Prostate gland (tissue), 2 donors: ENCODE measurements around the gene CABLES2. TPM values are rescaled to one million over a fixed set of nuclear protein-coding genes. Genes with fewer than 3 reads are reported as not detected.
A peak's percentile ranks its signal among the peaks of the same experiment; 100 is the strongest.

ENCODE experiments used
- DNase-seq: peaks from one replicate; pipeline ENCODE4 v3.0.0-alpha.2; 2019; ENCODE audit warnings: low spot score
- H3K27ac ChIP-seq, 2 donors: fragments of 200-600 bp; sonication (generic); 2 replicates each; pipeline ENCODE4 v1.5.1; 2017 to 2019
- H3K27me3 ChIP-seq: fragments of 200-600 bp; sonication (generic); replicated peaks from 2 replicates; pipeline ENCODE4 v1.5.1; 2019; ENCODE audit not compliant: insufficient read depth
- H3K36me3 ChIP-seq, 2 donors: fragments of 200-600 bp; sonication (generic); 1 replicate in 1 of 2; 2 replicates in 1 of 2; pipeline versions ENCODE4 v1.5.1 to v1.8.1; 2017 to 2019
- H3K4me1 ChIP-seq: fragments of 200-600 bp; sonication (generic); replicated peaks from 2 replicates; pipeline ENCODE4 v1.5.1; 2019
- H3K4me3 ChIP-seq, 2 donors: fragments of 200-600 bp; sonication (generic); 2 replicates each; pipeline ENCODE4 v1.5.1; 2017 to 2019
- H3K9me3 ChIP-seq: fragments of 200-600 bp; sonication (generic); 2 replicates; pipeline ENCODE4 v1.5.1; 2017
- CTCF ChIP-seq, 4 experiments: fragments of 200-600 bp in 2 of 4; fragments of 450-650 bp in 2 of 4; sonication (generic) in 2 of 4; IDR thresholded peaks; 1 replicate in 3 of 4; 2 replicates in 1 of 4; pipeline ENCODE4 v1.5.1; 2016 to 2019; ENCODE audit warnings: antibody characterized with exemption in 4 of 4, mild to moderate bottlenecking in 2 of 4, moderate library complexity in 2 of 4
- POLR2A ChIP-seq: fragments of 450-650 bp; IDR thresholded peaks from one replicate; pipeline ENCODE4 v1.6.1; 2016; ENCODE audit warnings: antibody characterized with exemption, mild to moderate bottlenecking
- POLR2AphosphoS5 ChIP-seq: sonication (generic); formaldehyde crosslinking; IDR thresholded peaks from one replicate; pipeline ENCODE4 v1.6.1; 2017; ENCODE audit warnings: antibody characterized with exemption
- WGBS: methylation state at CpG from one replicate; pipeline ENCODE4 v1.1.5; 2018; 5-methylcytosine and 5-hydroxymethylcytosine counted together
- intact Hi-C: fragments of 100-400 bp; cut with DNase I; formaldehyde crosslinking; loops from one replicate; pipeline ENCODE4 v1.14.2; 2022
- total RNA-seq, 2 donors: library from RNA; depleted of rRNA; stranded (reverse); fragments of >200 nt; gene quantifications; one replicate each; pipeline ENCODE4 v1.1.0, GENCODE V29; 2016

CABLES2 gene
- total RNA-seq, 2 donors from 2014 or later = 4.1 to 31.3 TPM

- Histone ChIP-seq H3K27ac (peak overlapping the region; percentile 54 to 60), H3K4me3 (no peak overlapping the region), H3K9me3 (no peaks in the 10 kb centered on the region), H3K4me1 (peaks cover 34% of the 10 kb centered on the region), H3K27me3 (no peaks in the 10 kb centered on the region), H3K36me3 (no peaks in the 10 kb centered on the region)
- intact Hi-C loops = no loop called here
- 83% methylated on average over 29 of the region's 29 CpGs for WGBS
- no peak for DNase-seq
- no peak for TF ChIP-seq POLR2AphosphoS5
- TF ChIP-seq CTCF (IDR thresholded peaks at IDR 0.05) = no peak
- TF ChIP-seq POLR2A = no peak
These were observed 34.8 kb downstream of the CABLES2 start for GRCh38 chr20:62372042-62372993.

- no peaks in the 10 kb centered on the region for H3K36me3 ChIP-seq
- H3K9me3 ChIP-seq = no peaks in the 10 kb centered on the region
- intact Hi-C loops = no loop called here
- WGBS = 96% methylated on average over 8 of the region's 8 CpGs
- no peak for TF ChIP-seq CTCF (IDR thresholded peaks at IDR 0.05)
- no peak for TF ChIP-seq POLR2A
- TF ChIP-seq POLR2AphosphoS5 = no peak
- no peaks in the 10 kb centered on the region for H3K27me3 ChIP-seq
- DNase-seq = no peak
- no peak overlapping the region for H3K4me3 ChIP-seq
- H3K4me1 ChIP-seq = peaks cover 34% of the 10 kb centered on the region
- H3K27ac ChIP-seq = peak overlapping the region; percentile 54 to 60
These were observed 35.5 kb downstream of the CABLES2 start for GRCh38 chr20:62371588-62372041.

- 64% methylated on average over 17 of the region's 18 CpGs for WGBS
- Histone ChIP-seq H3K27ac (peak overlapping the region; percentile 39 to 63), H3K27me3 (no peaks in the 10 kb centered on the region), H3K36me3 (no peaks in the 10 kb centered on the region), H3K9me3 (no peaks in the 10 kb centered on the region), H3K4me3 (no peak overlapping the region), H3K4me1 (peaks cover 31% of the 10 kb centered on the region)
- no peak for DNase-seq
- TF ChIP-seq POLR2A = no peak
- intact Hi-C loops = no loop called here
These were observed 36.1 kb downstream of the CABLES2 start for GRCh38 chr20:62370807-62371587.

GRCh38 chr20:62370115-62370806 is 36.8 kb downstream of the CABLES2 start:
- TF ChIP-seq POLR2AphosphoS5 (no peak), CTCF (IDR thresholded peaks at IDR 0.05) (no peak), POLR2A (no peak)
- DNase-seq = no peak
- H3K36me3 ChIP-seq = no peaks in the 10 kb centered on the region
- 64% methylated on average over 19 of the region's 19 CpGs for WGBS
- peaks cover 36% of the 10 kb centered on the region for H3K4me1 ChIP-seq
- H3K9me3 ChIP-seq = no peaks in the 10 kb centered on the region
- no peaks in the 10 kb centered on the region for H3K27me3 ChIP-seq
- no peak overlapping the region for H3K4me3 ChIP-seq
- H3K27ac ChIP-seq = peak overlapping the region; percentile 63 to 91
- intact Hi-C loops = no loop called here

GRCh38 chr20:62369815-62370114 is 37.3 kb downstream of the CABLES2 start:
- no peak for DNase-seq
- no peak overlapping the region for H3K4me3 ChIP-seq
- H3K36me3 ChIP-seq = no peaks in the 10 kb centered on the region
- no peaks in the 10 kb centered on the region for H3K9me3 ChIP-seq
- no peaks in the 10 kb centered on the region for H3K27me3 ChIP-seq
- intact Hi-C loops = no loop called here
- WGBS = 61% methylated on average over 4 of the region's 4 CpGs
- H3K27ac ChIP-seq = peak overlapping the region; percentile 63 to 91
- H3K4me1 ChIP-seq = peaks cover 32% of the 10 kb centered on the region
- TF ChIP-seq POLR2AphosphoS5 (no peak), POLR2A (no peak), CTCF (IDR thresholded peaks at IDR 0.05) (no peak)
